Measurements from ENCODE around the gene F2RL3.

The F2RL3 gene

GRCh38 chr19:16921766-16922591, 33.2 kb downstream of the F2RL3 start:
- no peak for TF ChIP-seq ZFP3 (CRISPR knock-in tag; IDR thresholded peaks at IDR 0.05)
- no peak for TF ChIP-seq PATZ1 (CRISPR knock-in tag; IDR thresholded peaks at IDR 0.05; ENCODE audit: borderline replicate concordance)
- TF ChIP-seq TCF4 (CRISPR knock-in tag; IDR thresholded peaks at IDR 0.05; ENCODE audit: borderline replicate concordance): no peak
- no peak for TF ChIP-seq ZC3H10 (CRISPR knock-in tag; IDR thresholded peaks at IDR 0.05)
- TF ChIP-seq ZNF565 (CRISPR knock-in tag; conservative IDR thresholded peaks at IDR 0.05; ENCODE audit: low read depth): no peak
- TF ChIP-seq ARNTL (CRISPR knock-in tag; IDR thresholded peaks at IDR 0.05; ENCODE audit: borderline replicate concordance, low read depth): no peak
- TF ChIP-seq TOX (CRISPR knock-in tag; IDR thresholded peaks at IDR 0.05; ENCODE audit: borderline replicate concordance): no peak
- no peak for TF ChIP-seq GLIS3 (CRISPR knock-in tag; IDR thresholded peaks at IDR 0.05)
- TF ChIP-seq ZNF8 (CRISPR knock-in tag; IDR thresholded peaks at IDR 0.05): no peak
- TF ChIP-seq RARB (CRISPR knock-in tag; IDR thresholded peaks at IDR 0.05): no peak
- no peak for TF ChIP-seq ISL1 (CRISPR knock-in tag; IDR thresholded peaks at IDR 0.05)
- no peak for TF ChIP-seq CSDC2 (CRISPR knock-in tag; IDR thresholded peaks at IDR 0.05)
- TF ChIP-seq, protein P1, sequence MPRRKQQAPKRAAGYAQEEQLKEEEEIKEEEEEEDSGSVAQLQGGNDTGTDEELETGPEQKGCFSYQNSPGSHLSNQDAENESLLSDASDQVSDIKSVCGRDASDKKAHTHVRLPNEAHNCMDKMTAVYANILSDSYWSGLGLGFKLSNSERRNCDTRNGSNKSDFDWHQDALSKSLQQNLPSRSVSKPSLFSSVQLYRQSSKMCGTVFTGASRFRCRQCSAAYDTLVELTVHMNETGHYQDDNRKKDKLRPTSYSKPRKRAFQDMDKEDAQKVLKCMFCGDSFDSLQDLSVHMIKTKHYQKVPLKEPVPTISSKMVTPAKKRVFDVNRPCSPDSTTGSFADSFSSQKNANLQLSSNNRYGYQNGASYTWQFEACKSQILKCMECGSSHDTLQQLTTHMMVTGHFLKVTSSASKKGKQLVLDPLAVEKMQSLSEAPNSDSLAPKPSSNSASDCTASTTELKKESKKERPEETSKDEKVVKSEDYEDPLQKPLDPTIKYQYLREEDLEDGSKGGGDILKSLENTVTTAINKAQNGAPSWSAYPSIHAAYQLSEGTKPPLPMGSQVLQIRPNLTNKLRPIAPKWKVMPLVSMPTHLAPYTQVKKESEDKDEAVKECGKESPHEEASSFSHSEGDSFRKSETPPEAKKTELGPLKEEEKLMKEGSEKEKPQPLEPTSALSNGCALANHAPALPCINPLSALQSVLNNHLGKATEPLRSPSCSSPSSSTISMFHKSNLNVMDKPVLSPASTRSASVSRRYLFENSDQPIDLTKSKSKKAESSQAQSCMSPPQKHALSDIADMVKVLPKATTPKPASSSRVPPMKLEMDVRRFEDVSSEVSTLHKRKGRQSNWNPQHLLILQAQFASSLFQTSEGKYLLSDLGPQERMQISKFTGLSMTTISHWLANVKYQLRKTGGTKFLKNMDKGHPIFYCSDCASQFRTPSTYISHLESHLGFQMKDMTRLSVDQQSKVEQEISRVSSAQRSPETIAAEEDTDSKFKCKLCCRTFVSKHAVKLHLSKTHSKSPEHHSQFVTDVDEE (CRISPR knock-in tag; IDR thresholded peaks at IDR 0.05): no peak
- TF ChIP-seq, protein P2, sequence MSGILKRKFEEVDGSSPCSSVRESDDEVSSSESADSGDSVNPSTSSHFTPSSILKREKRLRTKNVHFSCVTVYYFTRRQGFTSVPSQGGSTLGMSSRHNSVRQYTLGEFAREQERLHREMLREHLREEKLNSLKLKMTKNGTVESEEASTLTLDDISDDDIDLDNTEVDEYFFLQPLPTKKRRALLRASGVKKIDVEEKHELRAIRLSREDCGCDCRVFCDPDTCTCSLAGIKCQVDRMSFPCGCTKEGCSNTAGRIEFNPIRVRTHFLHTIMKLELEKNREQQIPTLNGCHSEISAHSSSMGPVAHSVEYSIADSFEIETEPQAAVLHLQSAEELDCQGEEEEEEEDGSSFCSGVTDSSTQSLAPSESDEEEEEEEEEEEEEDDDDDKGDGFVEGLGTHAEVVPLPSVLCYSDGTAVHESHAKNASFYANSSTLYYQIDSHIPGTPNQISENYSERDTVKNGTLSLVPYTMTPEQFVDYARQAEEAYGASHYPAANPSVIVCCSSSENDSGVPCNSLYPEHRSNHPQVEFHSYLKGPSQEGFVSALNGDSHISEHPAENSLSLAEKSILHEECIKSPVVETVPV (CRISPR knock-in tag; IDR thresholded peaks at IDR 0.05): no peak
- TF ChIP-seq SNAI2 (CRISPR knock-in tag; IDR thresholded peaks at IDR 0.05): no peak
- no peak for TF ChIP-seq ZFP30 (CRISPR knock-in tag; IDR thresholded peaks at IDR 0.05)
- no peak for ATAC-seq

DNA sequence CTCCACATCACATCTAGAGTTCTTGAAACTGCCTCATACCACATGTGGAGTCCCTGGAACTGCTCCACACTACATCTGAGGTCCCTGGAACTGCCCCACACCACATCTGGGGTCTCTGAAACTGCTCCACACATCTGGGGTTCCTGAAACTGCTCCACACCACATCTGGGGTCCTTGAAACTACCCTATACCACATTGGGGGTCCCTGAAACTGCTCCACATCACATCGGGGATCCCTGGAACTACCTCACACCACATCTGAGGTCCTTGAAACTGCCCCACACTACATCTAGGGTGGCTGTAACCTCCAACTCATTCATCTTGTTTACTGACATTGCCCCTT, 33.8 kb downstream of the F2RL3 start:
- TF ChIP-seq, protein P2 (CRISPR knock-in tag; IDR thresholded peaks at IDR 0.05): no peak
- TF ChIP-seq TCF4 (CRISPR knock-in tag; IDR thresholded peaks at IDR 0.05; ENCODE audit: borderline replicate concordance) (no peak), ZFP3 (CRISPR knock-in tag; IDR thresholded peaks at IDR 0.05) (no peak), ZC3H10 (CRISPR knock-in tag; IDR thresholded peaks at IDR 0.05) (no peak), TOX (CRISPR knock-in tag; IDR thresholded peaks at IDR 0.05; ENCODE audit: borderline replicate concordance) (no peak)
- TF ChIP-seq, protein P1 (CRISPR knock-in tag; IDR thresholded peaks at IDR 0.05): no peak
- ATAC-seq: no peak

- ATAC-seq: no peak
- TF ChIP-seq BACH2 (CRISPR knock-in tag; IDR thresholded peaks at IDR 0.05; ENCODE audit: borderline replicate concordance) (no peak), TCF4 (CRISPR knock-in tag; IDR thresholded peaks at IDR 0.05; ENCODE audit: borderline replicate concordance) (no peak), PPARA (CRISPR knock-in tag; IDR thresholded peaks at IDR 0.05; ENCODE audit: borderline replicate concordance) (no peak), SNAI2 (CRISPR knock-in tag; IDR thresholded peaks at IDR 0.05) (no peak), OSR1 (CRISPR knock-in tag; IDR thresholded peaks at IDR 0.05) (no peak), ZNF565 (CRISPR knock-in tag; conservative IDR thresholded peaks at IDR 0.05; ENCODE audit: low read depth) (no peak), ARNTL (CRISPR knock-in tag; IDR thresholded peaks at IDR 0.05; ENCODE audit: borderline replicate concordance, low read depth) (no peak), GLIS3 (CRISPR knock-in tag; IDR thresholded peaks at IDR 0.05) (no peak), TOX (CRISPR knock-in tag; IDR thresholded peaks at IDR 0.05; ENCODE audit: borderline replicate concordance) (no peak), RARB (CRISPR knock-in tag; IDR thresholded peaks at IDR 0.05) (no peak)
- TF ChIP-seq, protein P1 (CRISPR knock-in tag; IDR thresholded peaks at IDR 0.05): no peak
- TF ChIP-seq, protein P3, sequence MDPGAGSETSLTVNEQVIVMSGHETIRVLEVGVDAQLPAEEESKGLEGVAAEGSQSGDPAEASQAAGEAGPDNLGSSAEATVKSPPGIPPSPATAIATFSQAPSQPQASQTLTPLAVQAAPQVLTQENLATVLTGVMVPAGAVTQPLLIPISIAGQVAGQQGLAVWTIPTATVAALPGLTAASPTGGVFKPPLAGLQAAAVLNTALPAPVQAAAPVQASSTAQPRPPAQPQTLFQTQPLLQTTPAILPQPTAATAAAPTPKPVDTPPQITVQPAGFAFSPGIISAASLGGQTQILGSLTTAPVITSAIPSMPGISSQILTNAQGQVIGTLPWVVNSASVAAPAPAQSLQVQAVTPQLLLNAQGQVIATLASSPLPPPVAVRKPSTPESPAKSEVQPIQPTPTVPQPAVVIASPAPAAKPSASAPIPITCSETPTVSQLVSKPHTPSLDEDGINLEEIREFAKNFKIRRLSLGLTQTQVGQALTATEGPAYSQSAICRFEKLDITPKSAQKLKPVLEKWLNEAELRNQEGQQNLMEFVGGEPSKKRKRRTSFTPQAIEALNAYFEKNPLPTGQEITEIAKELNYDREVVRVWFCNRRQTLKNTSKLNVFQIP (CRISPR knock-in tag; IDR thresholded peaks at IDR 0.05; ENCODE audit: borderline replicate concordance, low read depth): no peak
Observed at GRCh38 chr19:16922949-16923348, 34.1 kb downstream of the F2RL3 start.

Measured in SK-N-SH treated with all-trans-retinoic acid at 6 μM for 48 hours (cell line).